Uterus (tissue), 4 donors: ENCODE results near the gene ZSCAN1. TPM values are rescaled to one million over a fixed set of nuclear protein-coding genes. Genes with fewer than 3 reads are reported as not detected.

ENCODE experiments used
- DNase-seq, 2 donors: peaks; one replicate each; pipeline ENCODE4 v3.0.0-alpha.2; 2019 to 2020
- H3K27ac ChIP-seq, 2 donors: fragments of 200-600 bp; sonication (generic); 1 replicate in 1 of 2; 2 replicates in 1 of 2; pipeline ENCODE4 v1.5.1; 2016 to 2018
- H3K27me3 ChIP-seq, 2 donors: fragments of 200-600 bp; sonication (generic); one replicate each; pipeline ENCODE4 v1.5.1; 2018 to 2019; ENCODE audit warnings: control low read depth in 1 of 2
- H3K36me3 ChIP-seq, 2 donors: fragments of 200-600 bp; sonication (generic); one replicate each; pipeline ENCODE4 v1.5.1; 2019; ENCODE audit warnings: control low read depth in 1 of 2
- H3K4me1 ChIP-seq, 2 donors: fragments of 200-600 bp; sonication (generic); one replicate each; pipeline ENCODE4 v1.5.1; 2018 to 2019; ENCODE audit warnings: control low read depth in 1 of 2
- H3K4me3 ChIP-seq, 2 donors: fragments of 200-600 bp; sonication (generic); 1 replicate in 1 of 2; 2 replicates in 1 of 2; pipeline ENCODE4 v1.5.1; 2018 to 2019; ENCODE audit warnings: mild to moderate bottlenecking in 1 of 2
- H3K9me3 ChIP-seq, 2 donors: fragments of 200-600 bp; sonication (generic); one replicate each; pipeline ENCODE4 v1.5.1; 2019; ENCODE audit warnings: control low read depth in 1 of 2
- POLR2A ChIP-seq, 2 donors: fragments of 450-650 bp; IDR thresholded peaks; one replicate each; pipeline ENCODE4 v1.6.1; 2016; ENCODE audit warnings: antibody characterized with exemption in 2 of 2, mild to moderate bottlenecking in 1 of 2, moderate library complexity in 1 of 2
- intact Hi-C: fragments of 100-400 bp; cut with DNase I; formaldehyde crosslinking; loops from one replicate; pipeline ENCODE4 v1.15.1; 2023; ENCODE audit warnings: low total_unique reads
- total RNA-seq, 4 donors: library from RNA; depleted of rRNA in 3 of 4; stranded (reverse); fragments of >200 nt in 3 of 4; gene quantifications; one replicate each; pipeline versions ENCODE4 v1.1.0 to v1.2.4, GENCODE V29; 2014 to 2023
- TF ChIP-seq, protein P1 (sequence below), 4 experiments: fragments of 200-600 bp in 2 of 4; fragments of 450-650 bp in 2 of 4; sonication (generic) in 2 of 4; IDR thresholded peaks; one replicate each; pipeline ENCODE4 v1.5.1; 2016 to 2019; ENCODE audit warnings: antibody characterized with exemption in 4 of 4, mild to moderate bottlenecking in 2 of 4, moderate library complexity in 1 of 4
- donor health status: DM: yes; HTN: yes; CAD: no.

ZSCAN1 gene
- total RNA-seq, 4 donors from 2014 or later = not detected

- TF ChIP-seq, protein P1, sequence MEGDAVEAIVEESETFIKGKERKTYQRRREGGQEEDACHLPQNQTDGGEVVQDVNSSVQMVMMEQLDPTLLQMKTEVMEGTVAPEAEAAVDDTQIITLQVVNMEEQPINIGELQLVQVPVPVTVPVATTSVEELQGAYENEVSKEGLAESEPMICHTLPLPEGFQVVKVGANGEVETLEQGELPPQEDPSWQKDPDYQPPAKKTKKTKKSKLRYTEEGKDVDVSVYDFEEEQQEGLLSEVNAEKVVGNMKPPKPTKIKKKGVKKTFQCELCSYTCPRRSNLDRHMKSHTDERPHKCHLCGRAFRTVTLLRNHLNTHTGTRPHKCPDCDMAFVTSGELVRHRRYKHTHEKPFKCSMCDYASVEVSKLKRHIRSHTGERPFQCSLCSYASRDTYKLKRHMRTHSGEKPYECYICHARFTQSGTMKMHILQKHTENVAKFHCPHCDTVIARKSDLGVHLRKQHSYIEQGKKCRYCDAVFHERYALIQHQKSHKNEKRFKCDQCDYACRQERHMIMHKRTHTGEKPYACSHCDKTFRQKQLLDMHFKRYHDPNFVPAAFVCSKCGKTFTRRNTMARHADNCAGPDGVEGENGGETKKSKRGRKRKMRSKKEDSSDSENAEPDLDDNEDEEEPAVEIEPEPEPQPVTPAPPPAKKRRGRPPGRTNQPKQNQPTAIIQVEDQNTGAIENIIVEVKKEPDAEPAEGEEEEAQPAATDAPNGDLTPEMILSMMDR (IDR thresholded peaks at IDR 0.05) = no peak
- TF ChIP-seq POLR2A (IDR thresholded peaks at IDR 0.05) = no peak
- no peak for DNase-seq
- Histone ChIP-seq H3K36me3 (no peaks in the 10 kb centered on the region), H3K27ac (no peak overlapping the region), H3K4me3 (no peak overlapping the region), H3K9me3 (peaks cover 0 to 12% of the 10 kb centered on the region in 2 donors), H3K4me1 (no peaks in the 10 kb centered on the region), H3K27me3 (no peaks in the 10 kb centered on the region)
- intact Hi-C loops = no loop called here
These were observed 7.1 kb downstream of the ZSCAN1 start for GRCh38 chr19:58040751-58041525.

DNA sequence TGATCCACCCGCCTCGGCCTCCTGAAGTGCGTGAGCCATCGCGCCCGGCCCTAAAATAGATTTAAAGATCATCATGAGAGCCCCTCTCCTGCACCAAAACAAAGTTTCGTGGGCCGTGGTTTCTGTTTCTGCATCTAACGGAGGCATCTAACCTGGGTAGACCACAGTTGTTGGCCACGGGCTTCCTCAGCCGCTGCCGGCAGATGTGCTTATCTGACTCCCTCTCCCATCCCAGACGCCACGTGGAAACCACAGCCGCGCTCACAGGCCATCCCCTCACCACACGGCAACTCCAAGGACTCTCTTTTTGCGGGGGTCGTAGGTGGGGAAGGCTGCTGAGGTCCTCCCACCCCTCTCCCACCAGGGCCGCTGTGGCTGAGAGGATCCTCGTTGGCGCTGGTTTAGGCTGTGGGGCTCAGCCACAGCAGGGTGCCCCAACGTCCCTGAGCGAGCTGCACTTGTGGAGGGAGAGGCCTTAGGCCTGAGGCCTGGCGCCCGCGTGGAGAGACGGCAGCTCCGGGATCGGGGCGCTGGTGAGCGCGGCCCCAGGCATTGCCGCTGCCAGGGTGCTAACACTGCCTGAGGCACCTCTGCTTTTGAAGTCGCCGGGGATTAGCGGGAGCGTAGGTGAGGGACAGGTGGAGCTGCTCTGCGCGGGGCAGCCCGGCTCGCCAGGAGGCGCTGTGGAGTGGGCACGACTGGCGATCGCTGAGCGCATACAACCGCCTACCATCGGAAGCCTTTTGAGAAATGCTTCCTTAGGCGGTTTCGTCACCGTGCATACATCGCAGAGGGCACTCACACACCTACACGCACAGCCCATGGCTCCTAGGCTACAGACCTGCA lies 8.9 kb downstream of the ZSCAN1 start:
- DNase-seq = no peak
- TF ChIP-seq POLR2A (IDR thresholded peaks at IDR 0.05) = no peak
- TF ChIP-seq, protein P1 (IDR thresholded peaks at IDR 0.05) = no peak
- Histone ChIP-seq H3K27me3 (no peaks in the 10 kb centered on the region), H3K36me3 (no peaks in the 10 kb centered on the region), H3K9me3 (peaks cover 0 to 16% of the 10 kb centered on the region in 2 donors), H3K4me1 (no peaks in the 10 kb centered on the region), H3K4me3 (no peak overlapping the region), H3K27ac (no peak overlapping the region)
- intact Hi-C loops = no loop called here

DNA sequence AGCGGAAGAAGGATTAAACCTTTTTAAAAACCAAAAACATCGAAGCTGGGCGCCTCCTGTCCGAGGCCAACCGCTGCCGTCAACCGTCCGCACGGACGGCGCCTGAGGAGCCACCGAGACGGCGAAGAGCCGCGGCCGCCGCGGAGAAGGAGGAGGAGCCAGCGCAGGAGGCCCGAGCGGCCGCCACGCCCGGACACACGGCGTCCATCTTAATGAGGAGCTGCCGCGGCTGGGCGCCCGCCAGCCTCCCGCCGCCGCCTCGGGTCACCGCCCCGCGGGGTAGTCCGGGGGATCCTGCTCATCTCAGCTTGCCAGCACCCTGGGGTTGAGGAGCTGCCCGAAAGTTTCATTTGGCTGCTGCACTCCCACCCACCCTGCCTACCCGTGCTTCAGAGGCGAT lies 10.6 kb downstream of the ZSCAN1 start:
- Histone ChIP-seq H3K4me3 (no peak overlapping the region), H3K36me3 (no peaks in the 10 kb centered on the region), H3K4me1 (no peaks in the 10 kb centered on the region), H3K9me3 (peaks cover 0 to 31% of the 10 kb centered on the region in 2 donors), H3K27me3 (no peaks in the 10 kb centered on the region), H3K27ac (no peak overlapping the region)
- intact Hi-C loops = no loop called here
- TF ChIP-seq, protein P1 (IDR thresholded peaks at IDR 0.05) = no peak
- no peak for TF ChIP-seq POLR2A (IDR thresholded peaks at IDR 0.05)
- DNase-seq = no peak

GRCh38 chr19:58044886-58045285 lies 11.1 kb downstream of the ZSCAN1 start:
- Histone ChIP-seq H3K4me1 (no peaks in the 10 kb centered on the region), H3K9me3 (peaks cover 0 to 35% of the 10 kb centered on the region in 2 donors), H3K27me3 (no peaks in the 10 kb centered on the region), H3K4me3 (no peak overlapping the region), H3K27ac (no peak overlapping the region), H3K36me3 (no peaks in the 10 kb centered on the region)
- intact Hi-C loops = no loop called here
- no peak for DNase-seq
- TF ChIP-seq, protein P1 (IDR thresholded peaks at IDR 0.05) = no peak
- TF ChIP-seq POLR2A (IDR thresholded peaks at IDR 0.05) = no peak
